ENCODE measurements around the gene CHSY1. TPM values are rescaled to one million over a fixed set of nuclear protein-coding genes. Genes with fewer than 3 reads are reported as not detected.
A peak's percentile ranks its signal among the peaks of the same experiment; 100 is the strongest.

The CHSY1 gene
- total RNA-seq, 1 donor from 2014 or later = 69.3 TPM

DNA sequence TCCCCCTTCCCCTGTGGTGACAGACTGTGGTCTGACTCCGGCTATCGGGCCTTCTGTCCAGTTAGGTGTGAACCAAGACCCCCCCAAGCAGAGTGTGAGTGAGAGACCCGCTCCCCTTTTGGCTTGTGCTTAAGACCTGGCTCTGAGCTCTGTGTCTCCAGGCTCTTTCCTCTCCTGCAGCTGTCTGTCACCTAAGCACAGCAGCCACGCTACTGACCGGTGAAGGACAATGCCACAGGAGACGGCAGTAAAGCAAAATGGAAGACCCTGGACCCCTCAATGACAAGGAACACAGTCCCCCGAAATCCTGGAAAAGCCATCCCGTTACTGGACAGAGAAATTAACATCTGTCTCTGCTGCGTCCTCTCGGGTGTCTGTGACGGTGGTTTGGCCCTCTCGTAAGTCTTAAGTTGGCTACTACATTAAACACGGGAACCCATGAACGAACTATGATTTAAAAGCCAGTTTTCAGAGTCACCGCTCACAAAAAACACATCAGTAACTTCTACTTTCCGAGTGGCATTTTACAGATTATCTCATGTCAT lies 53.7 kb downstream of the CHSY1 start:
- TF ChIP-seq CTCF (IDR thresholded peaks at IDR 0.05; ENCODE audit: unreplicated experiment) = no peak
- DNase-seq (ENCODE audit: low spot score in 2 of 2, unreplicated experiment in 2 of 2) = no peak
- peak overlapping the region; percentile 59 for H3K27ac Mint-ChIP-seq
- H3K9me3 Mint-ChIP-seq = no peaks in the 10 kb centered on the region
- H3K4me3 Mint-ChIP-seq = no peak overlapping the region
- H3K4me1 Mint-ChIP-seq = peaks cover 32% of the 10 kb centered on the region
- H3K27me3 Mint-ChIP-seq (ENCODE audit: low read depth) = no peaks in the 10 kb centered on the region
- no peaks in the 10 kb centered on the region for H3K36me3 Mint-ChIP-seq

GRCh38 chr15:101194546-101195125 lies 57.2 kb downstream of the CHSY1 start:
- no peaks in the 10 kb centered on the region for H3K27me3 Mint-ChIP-seq (ENCODE audit: low read depth)
- no peak for TF ChIP-seq CTCF (IDR thresholded peaks at IDR 0.05; ENCODE audit: unreplicated experiment)
- no peaks in the 10 kb centered on the region for H3K36me3 Mint-ChIP-seq
- H3K4me3 Mint-ChIP-seq = no peak overlapping the region
- no peak for DNase-seq (ENCODE audit: low spot score in 2 of 2, unreplicated experiment in 2 of 2)
- H3K9me3 Mint-ChIP-seq = no peaks in the 10 kb centered on the region
- H3K27ac Mint-ChIP-seq = peak overlapping the region; percentile 59
- peaks cover 47% of the 10 kb centered on the region for H3K4me1 Mint-ChIP-seq

DNA sequence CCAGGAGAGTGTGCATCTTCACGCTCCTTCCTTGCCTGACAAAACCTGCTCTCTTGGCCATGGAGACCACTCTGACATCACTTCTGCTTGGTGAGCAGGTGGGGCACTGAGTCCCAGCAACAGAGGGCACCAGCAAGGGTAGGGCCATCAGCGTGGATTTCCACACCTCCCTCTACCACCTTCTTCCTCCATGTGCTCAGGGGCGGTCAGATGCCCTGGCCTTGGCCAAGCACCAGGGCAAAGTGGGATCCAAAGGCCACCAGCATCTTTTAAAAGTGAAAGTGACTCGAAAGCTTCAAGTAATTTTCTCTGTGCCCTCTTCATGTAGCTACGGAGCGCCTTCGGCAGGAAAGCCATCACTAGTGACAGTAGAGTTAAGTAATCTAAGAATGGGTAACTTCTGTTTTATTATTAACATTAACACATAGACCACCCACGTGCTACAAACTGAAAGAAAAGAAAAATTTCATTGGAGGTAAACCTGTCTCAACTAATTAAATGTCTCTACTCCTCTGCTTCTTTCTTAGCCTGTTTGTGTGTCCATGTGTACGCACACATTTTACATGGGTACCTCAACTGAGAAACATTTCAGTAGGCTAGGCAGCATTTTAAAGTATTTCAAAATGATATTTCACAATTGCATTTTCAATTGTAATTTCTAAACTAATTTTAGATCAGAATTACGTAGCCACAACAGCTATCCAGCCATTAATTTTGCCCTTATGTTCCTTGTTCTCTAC lies 57.9 kb downstream of the CHSY1 start:
- no peak for DNase-seq (ENCODE audit: low spot score in 2 of 2, unreplicated experiment in 2 of 2)
- Mint-ChIP-seq H3K4me1 (peaks cover 51% of the 10 kb centered on the region), H3K27ac (peak overlapping the region; percentile 59), H3K9me3 (no peaks in the 10 kb centered on the region), H3K4me3 (no peak overlapping the region), H3K27me3 (ENCODE audit: low read depth) (no peaks in the 10 kb centered on the region), H3K36me3 (no peaks in the 10 kb centered on the region)
- TF ChIP-seq CTCF (IDR thresholded peaks at IDR 0.05; ENCODE audit: unreplicated experiment) = no peak

DNA sequence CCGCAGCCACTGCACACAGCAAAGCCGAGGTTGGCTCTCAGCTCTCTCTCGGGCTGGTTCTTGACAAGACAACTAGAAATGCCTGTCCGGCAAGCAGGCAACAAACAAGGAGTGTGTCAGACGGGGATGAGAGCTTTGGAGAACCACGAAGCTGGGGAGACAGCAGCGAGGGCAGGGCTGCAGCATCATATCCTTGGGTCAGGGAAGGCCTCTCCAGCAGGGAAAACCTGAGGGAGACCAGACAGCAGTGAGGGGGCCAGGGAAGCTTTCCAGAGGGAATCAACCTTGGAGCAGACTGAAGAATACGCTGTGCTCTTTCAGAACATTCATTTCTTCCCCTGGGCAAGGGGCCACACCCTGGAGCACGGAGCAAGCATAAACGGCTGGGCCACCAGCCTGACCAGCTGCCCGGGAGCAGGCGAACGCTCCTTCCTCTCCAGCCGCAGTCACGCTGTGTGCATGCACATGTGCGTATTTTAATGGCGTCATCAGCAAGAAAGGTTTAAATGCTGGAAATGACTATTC lies 58.7 kb downstream of the CHSY1 start:
- no peak for DNase-seq (ENCODE audit: low spot score in 2 of 2, unreplicated experiment in 2 of 2)
- no peak for TF ChIP-seq CTCF (IDR thresholded peaks at IDR 0.05; ENCODE audit: unreplicated experiment)
- Mint-ChIP-seq H3K9me3 (no peaks in the 10 kb centered on the region), H3K4me3 (no peak overlapping the region), H3K27me3 (ENCODE audit: low read depth) (no peaks in the 10 kb centered on the region), H3K36me3 (no peaks in the 10 kb centered on the region), H3K4me1 (peaks cover 52% of the 10 kb centered on the region), H3K27ac (no peak overlapping the region)

DNA sequence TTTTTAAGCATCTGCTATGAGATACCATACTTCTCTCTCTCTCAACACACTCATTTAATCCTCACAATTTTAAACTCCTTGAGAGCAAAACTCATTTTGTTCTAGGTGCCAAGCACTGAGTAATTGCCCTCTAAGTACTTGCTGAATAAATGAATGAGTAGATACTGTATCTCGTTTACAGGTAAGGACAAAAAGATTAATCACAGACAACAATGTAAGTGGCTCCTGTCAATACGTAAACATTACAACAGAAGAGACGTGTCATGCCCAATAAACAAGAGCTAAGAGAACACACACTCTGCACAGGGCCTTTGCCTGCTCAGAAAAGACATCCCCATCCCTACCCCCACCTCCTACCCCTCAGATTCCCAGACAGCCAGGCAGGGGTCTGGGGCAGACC lies 59.8 kb downstream of the CHSY1 start:
- DNase-seq (ENCODE audit: low spot score in 2 of 2, unreplicated experiment in 2 of 2) = no peak
- no peak for TF ChIP-seq CTCF (IDR thresholded peaks at IDR 0.05; ENCODE audit: unreplicated experiment)
- Mint-ChIP-seq H3K27ac (peak overlapping the region; percentile 68), H3K9me3 (no peaks in the 10 kb centered on the region), H3K27me3 (ENCODE audit: low read depth) (no peaks in the 10 kb centered on the region), H3K36me3 (no peaks in the 10 kb centered on the region), H3K4me3 (no peak overlapping the region), H3K4me1 (peaks cover 59% of the 10 kb centered on the region)
